HepG2 (cell line): ENCODE data around the gene PRSS36. TPM values are rescaled to one million over a fixed set of nuclear protein-coding genes. Genes with fewer than 3 reads are reported as not detected.

ENCODE experiments used
- ATF3 ChIP-seq: sonication (generic); formaldehyde crosslinking; IDR thresholded peaks from 2 replicates; pipeline ENCODE4 v1.4.0; 2020; ENCODE audit warnings: missing genetic modification reagents
- CAMTA2 ChIP-seq: sonication (generic); formaldehyde crosslinking; IDR thresholded peaks from 2 replicates; pipeline ENCODE4 v1.4.0; 2020; ENCODE audit warnings: mild to moderate bottlenecking, missing genetic modification reagents, borderline replicate concordance
- DBP ChIP-seq: sonication (generic); formaldehyde crosslinking; IDR thresholded peaks from 2 replicates; pipeline ENCODE4 v1.4.0; 2020; ENCODE audit warnings: missing genetic modification reagents; ENCODE audit errors: not compliant biosample characterization
- HBP1 ChIP-seq: IDR thresholded peaks from 2 replicates; pipeline ENCODE4 v1.6.1; 2016; ENCODE audit warnings: low read depth, control low read depth
- KDM2A ChIP-seq: sonication (generic); formaldehyde crosslinking; IDR thresholded peaks from 2 replicates; pipeline ENCODE4 v1.4.0; 2020; ENCODE audit warnings: low read depth, missing genetic modification reagents, borderline replicate concordance
- MIER3 ChIP-seq: IDR thresholded peaks from 2 replicates; pipeline ENCODE4 v1.6.1; 2016; ENCODE audit warnings: missing compliant biosample characterization, borderline replicate concordance
- MYC ChIP-seq: sonication (generic); formaldehyde crosslinking; IDR thresholded peaks from 2 replicates; pipeline ENCODE4 v1.9.0; 2021; ENCODE audit warnings: missing genetic modification reagents, borderline replicate concordance
- NFIB ChIP-seq: sonication (generic); formaldehyde crosslinking; IDR thresholded peaks from 2 replicates; pipeline ENCODE4 v1.9.0; 2021; ENCODE audit warnings: missing genetic modification reagents, mild to moderate bottlenecking, borderline replicate concordance
- PHF8 ChIP-seq: sonication (generic); formaldehyde crosslinking; IDR thresholded peaks from 2 replicates; pipeline ENCODE4 v1.5.0; 2020; ENCODE audit warnings: missing genetic modification reagents
- POLR2AphosphoS2 ChIP-seq: IDR thresholded peaks from 2 replicates; pipeline ENCODE4 v1.6.1; 2011; ENCODE audit warnings: low read depth, low read length, improper control_type of control experiment
- PPARG ChIP-seq: conservative IDR thresholded peaks from 2 replicates; pipeline ENCODE4 v1.6.1; 2016; ENCODE audit warnings: missing biosample characterization, missing genetic modification reagents
- RXRA ChIP-seq: sonication (generic); formaldehyde crosslinking; IDR thresholded peaks from 2 replicates; pipeline ENCODE4 v1.5.1; 2020; ENCODE audit warnings: missing genetic modification reagents
- SIX1 ChIP-seq: sonication (generic); formaldehyde crosslinking; IDR thresholded peaks from 2 replicates; pipeline ENCODE4 v1.4.0; 2020; ENCODE audit warnings: missing genetic modification reagents, borderline replicate concordance
- SKI ChIP-seq: fragments of 450-650 bp; IDR thresholded peaks from one replicate; pipeline ENCODE4 v1.6.1; 2018; ENCODE audit warnings: mild to moderate bottlenecking; ENCODE audit not compliant: partially characterized antibody
- SP1 ChIP-seq, 2 experiments: fragments of 450-650 bp in 1 of 2; sonication (generic) in 1 of 2; formaldehyde crosslinking in 1 of 2; IDR thresholded peaks; 2 replicates each; pipeline versions ENCODE4 v1.4.0 to v1.6.1; 2016 to 2020; ENCODE audit warnings: missing genetic modification reagents in 1 of 2
- SSRP1 ChIP-seq: IDR thresholded peaks from 2 replicates; pipeline ENCODE4 v1.6.1; 2016; ENCODE audit warnings: control low read depth
- STAT5B ChIP-seq: sonication (generic); formaldehyde crosslinking; IDR thresholded peaks from 2 replicates; pipeline ENCODE4 v1.4.0; 2020; ENCODE audit warnings: missing genetic modification reagents
- THAP7 ChIP-seq: sonication (generic); formaldehyde crosslinking; IDR thresholded peaks from 2 replicates; pipeline ENCODE4 v1.8.1; 2023; ENCODE audit warnings: mild to moderate bottlenecking, missing genetic modification reagents
- ZBTB43 ChIP-seq: sonication (generic); formaldehyde crosslinking; conservative IDR thresholded peaks from 2 replicates; pipeline ENCODE4 v1.4.0; 2020; ENCODE audit warnings: missing genetic modification reagents
- ZFP36L2 ChIP-seq: sonication (generic); formaldehyde crosslinking; IDR thresholded peaks from 2 replicates; pipeline ENCODE4 v1.4.0; 2020; ENCODE audit warnings: missing genetic modification reagents
- ZNF362 ChIP-seq: sonication (generic); formaldehyde crosslinking; IDR thresholded peaks from 2 replicates; pipeline ENCODE4 v1.4.0; 2020; ENCODE audit warnings: missing genetic modification reagents, mild to moderate bottlenecking, borderline replicate concordance
- ZNF672 ChIP-seq: sonication (generic); formaldehyde crosslinking; IDR thresholded peaks from 2 replicates; pipeline ENCODE4 v1.8.1; 2022; ENCODE audit warnings: missing genetic modification reagents
- ZNF792 ChIP-seq: IDR thresholded peaks from 2 replicates; pipeline ENCODE4 v1.6.1; 2016
- ZZZ3 ChIP-seq: sonication (generic); formaldehyde crosslinking; IDR thresholded peaks from 2 replicates; pipeline ENCODE4 v1.4.0; 2020; ENCODE audit warnings: missing genetic modification reagents, mild to moderate bottlenecking, borderline replicate concordance
- polyA plus RNA-seq, 8 experiments: library from polyadenylated mRNA; depleted of rRNA in 3 of 8; stranded (reverse) in 7 of 8; unstranded in 1 of 8; fragments of >200 nt; fragmentation: Illumina TruSeq in 4 of 8; extraction: Trizol in 4 of 8; gene quantifications; 2 replicates each; pipeline versions ENCODE4 v1.2.1 to v1.2.3, GENCODE V29; 2011 to 2016; ENCODE audit warnings: low read depth in 4 of 8, missing spikeins in 1 of 8, mixed read lengths in 1 of 8; ENCODE audit not compliant: insufficient read depth in 1 of 8
- total RNA-seq, 5 experiments: library from RNA; depleted of rRNA; stranded (reverse); fragments of >200 nt; fragmentation: Illumina TruSeq; extraction: Trizol; gene quantifications; 2 replicates each; pipeline ENCODE4 v1.2.3, GENCODE V29; 2016; ENCODE audit warnings: low read depth in 1 of 5

The PRSS36 gene
- total and polyA plus RNA-seq, 2 of the 13 experiments (the other 11 are each of a cell fraction or from before 2014, with no cell fraction given), result 1.5 to 2.1 TPM

- no peak for TF ChIP-seq DBP
- no peak for TF ChIP-seq POLR2AphosphoS2
- TF ChIP-seq STAT5B (CRISPR knock-in tag), result peak; percentile 68; the same call in 1 of the 2 replicates
- peak; percentile 47; the same call in 1 of the 2 replicates for TF ChIP-seq MYC (CRISPR knock-in tag)
- TF ChIP-seq ZBTB43 (CRISPR knock-in tag), result no peak
- TF ChIP-seq THAP7, result peak; percentile 15
- TF ChIP-seq PHF8 (CRISPR knock-in tag), result peak; percentile 55; the same call in 1 of the 2 replicates
- TF ChIP-seq RXRA (CRISPR knock-in tag), result peak; percentile 40; the same call in 1 of the 2 replicates
- TF ChIP-seq SSRP1 (CRISPR knock-in tag), result peak; percentile 89; the same call in 1 of the 2 replicates
- peak; percentile 13; the same call in 1 of the 2 replicates for TF ChIP-seq PPARG (CRISPR knock-in tag)
- TF ChIP-seq ZNF672 (CRISPR knock-in tag), result no peak
- TF ChIP-seq NFIB, result no peak
- 0 out of 2 replicates have a peak, but pooled peaks have one; percentile 10 for TF ChIP-seq MIER3 (CRISPR knock-in tag)
- TF ChIP-seq SP1 (IDR thresholded peaks at IDR 0.05), result no peak
- TF ChIP-seq SP1 (CRISPR knock-in tag; IDR thresholded peaks at IDR 0.05), result peak; percentile 19; the same call in 1 of the 2 replicates
- TF ChIP-seq KDM2A (CRISPR knock-in tag), result 0 out of 2 replicates have a peak, but pooled peaks have one; percentile 23
- 0 out of 2 replicates have a peak, but pooled peaks have one; percentile 7 for TF ChIP-seq ATF3
- no peak for TF ChIP-seq SKI
- peak; percentile 51; the same call in 1 of the 2 replicates for TF ChIP-seq ZFP36L2
- TF ChIP-seq ZNF792 (CRISPR knock-in tag), result 0 out of 2 replicates have a peak, but pooled peaks have one; percentile 20
- peak; percentile 28; the same call in 1 of the 2 replicates for TF ChIP-seq CAMTA2 (CRISPR knock-in tag)
- TF ChIP-seq HBP1 (CRISPR knock-in tag), result 0 out of 2 replicates have a peak, but pooled peaks have one; percentile 58
- TF ChIP-seq ZZZ3 (CRISPR knock-in tag), result no peak
- 0 out of 2 replicates have a peak, but pooled peaks have one; percentile 12 for TF ChIP-seq ZNF362 (CRISPR knock-in tag)
- TF ChIP-seq SIX1 (CRISPR knock-in tag), result peak; percentile 58
Measured at GRCh38 chr16:31141489-31142108, 8.3 kb downstream of the PRSS36 start (continued).
